Stimulated activated CD4-positive, alpha-beta T cell treated with anti-CD3 and anti-CD28 coated beads, Interleukin-2, amount 100 ng/mL, for 4 hours (primary cell): Measurements from ENCODE around the gene PCNT.
"Not testable (repeated sequence)": the region's sequence is repeated elsewhere in the genome, so short reads cannot be mapped to it uniquely, and the experiment has no call there.

Experiments
- DNase-seq: peaks from one replicate; pipeline ENCODE4 v3.0.0-alpha.2; 2020; ENCODE audit warnings: low read depth

The PCNT gene

GRCh38 chr21:46308431-46308830, 15.5 kb upstream of the PCNT start:
- no peak for DNase-seq

GRCh38 chr21:46310260-46310659, 13.7 kb upstream of the PCNT start:
- not testable (repeated sequence) for DNase-seq

- no peak for DNase-seq
These were observed 12.4 kb upstream of the PCNT start for GRCh38 chr21:46311568-46311967.

GRCh38 chr21:46312949-46313348, 11.0 kb upstream of the PCNT start:
- no peak for DNase-seq

GRCh38 chr21:46314441-46315020, 9.4 kb upstream of the PCNT start:
- DNase-seq: no peak

GRCh38 chr21:46316708-46317324, 7.1 kb upstream of the PCNT start:
- DNase-seq: no peak

GRCh38 chr21:46317710-46318463, 6.1 kb upstream of the PCNT start:
- no peak for DNase-seq

GRCh38 chr21:46318464-46318845, 5.5 kb upstream of the PCNT start:
- DNase-seq: no peak

- no peak for DNase-seq
These were observed 4.8 kb upstream of the PCNT start for GRCh38 chr21:46319186-46319585.

GRCh38 chr21:46320331-46320801, 3.6 kb upstream of the PCNT start:
- no peak for DNase-seq

- no peak for DNase-seq
These were observed 1.4 kb upstream of the PCNT start for GRCh38 chr21:46322351-46323226.

- no peak for DNase-seq
These were observed 688 bp upstream of the PCNT start for GRCh38 chr21:46323227-46323709.

GRCh38 chr21:46324390-46325072, 575 bp downstream of the PCNT start:
- DNase-seq: peak; percentile 80

- peak; percentile 20 for DNase-seq
These were observed 1.3 kb downstream of the PCNT start for GRCh38 chr21:46325073-46325912.

- no peak for DNase-seq
These were observed 2.3 kb downstream of the PCNT start for GRCh38 chr21:46326110-46326703.

GRCh38 chr21:46327711-46328110, 3.8 kb downstream of the PCNT start:
- DNase-seq: no peak

GRCh38 chr21:46328151-46328550, 4.2 kb downstream of the PCNT start:
- DNase-seq: no peak

- no peak for DNase-seq
These were observed 5.8 kb downstream of the PCNT start for GRCh38 chr21:46329796-46330195.

GRCh38 chr21:46334351-46335140, 10.6 kb downstream of the PCNT start:
- DNase-seq: no peak
